Prostate gland (tissue), 2 donors: ENCODE measurements around the gene NARS2.

ENCODE experiments used
- POLR2A ChIP-seq: fragments of 450-650 bp; IDR thresholded peaks from one replicate; pipeline ENCODE4 v1.6.1; 2016; ENCODE audit warnings: antibody characterized with exemption, mild to moderate bottlenecking
- TF ChIP-seq, protein P1 (sequence below), 4 experiments: fragments of 200-600 bp in 2 of 4; fragments of 450-650 bp in 2 of 4; sonication (generic) in 2 of 4; IDR thresholded peaks; 1 replicate in 3 of 4; 2 replicates in 1 of 4; pipeline ENCODE4 v1.5.1; 2016 to 2019; ENCODE audit warnings: antibody characterized with exemption in 4 of 4, mild to moderate bottlenecking in 2 of 4, moderate library complexity in 2 of 4

DNA sequence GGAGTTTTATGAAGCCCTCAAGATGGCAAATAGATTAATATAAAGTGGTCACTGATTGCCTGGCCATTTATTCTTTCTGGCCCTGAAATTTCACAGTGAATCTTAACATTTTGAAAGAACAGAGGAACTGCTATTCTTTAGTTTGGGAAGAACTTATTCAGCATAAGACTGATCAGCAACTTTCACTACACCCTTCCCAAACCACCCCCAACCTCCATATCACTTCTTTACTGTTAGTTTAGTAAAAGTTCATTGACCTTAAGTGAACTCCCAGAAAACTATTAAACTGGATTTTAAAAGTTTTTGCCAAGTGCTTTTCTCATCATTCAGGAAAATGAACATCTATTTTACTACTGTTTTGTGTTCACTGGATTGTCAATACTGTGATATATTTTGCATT lies 77.4 kb downstream of the NARS2 start:
- TF ChIP-seq POLR2A = no peak
- TF ChIP-seq, protein P1, sequence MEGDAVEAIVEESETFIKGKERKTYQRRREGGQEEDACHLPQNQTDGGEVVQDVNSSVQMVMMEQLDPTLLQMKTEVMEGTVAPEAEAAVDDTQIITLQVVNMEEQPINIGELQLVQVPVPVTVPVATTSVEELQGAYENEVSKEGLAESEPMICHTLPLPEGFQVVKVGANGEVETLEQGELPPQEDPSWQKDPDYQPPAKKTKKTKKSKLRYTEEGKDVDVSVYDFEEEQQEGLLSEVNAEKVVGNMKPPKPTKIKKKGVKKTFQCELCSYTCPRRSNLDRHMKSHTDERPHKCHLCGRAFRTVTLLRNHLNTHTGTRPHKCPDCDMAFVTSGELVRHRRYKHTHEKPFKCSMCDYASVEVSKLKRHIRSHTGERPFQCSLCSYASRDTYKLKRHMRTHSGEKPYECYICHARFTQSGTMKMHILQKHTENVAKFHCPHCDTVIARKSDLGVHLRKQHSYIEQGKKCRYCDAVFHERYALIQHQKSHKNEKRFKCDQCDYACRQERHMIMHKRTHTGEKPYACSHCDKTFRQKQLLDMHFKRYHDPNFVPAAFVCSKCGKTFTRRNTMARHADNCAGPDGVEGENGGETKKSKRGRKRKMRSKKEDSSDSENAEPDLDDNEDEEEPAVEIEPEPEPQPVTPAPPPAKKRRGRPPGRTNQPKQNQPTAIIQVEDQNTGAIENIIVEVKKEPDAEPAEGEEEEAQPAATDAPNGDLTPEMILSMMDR (IDR thresholded peaks at IDR 0.05) = no peak
